Measurements from ENCODE around the gene LAMA5.

LAMA5 gene

GRCh38 chr20:62266340-62266739 is 100.8 kb downstream of the LAMA5 start:
- no peak for DNase-seq (ENCODE audit: low read depth)

GRCh38 chr20:62265365-62265764 is 101.7 kb downstream of the LAMA5 start:
- DNase-seq (ENCODE audit: low read depth) = no peak

GRCh38 chr20:62263396-62263795 is 103.7 kb downstream of the LAMA5 start:
- no peak for DNase-seq (ENCODE audit: low read depth)

- no peak for DNase-seq (ENCODE audit: low read depth)
Measured at GRCh38 chr20:62262064-62262463, 105.0 kb downstream of the LAMA5 start.

- DNase-seq (ENCODE audit: low read depth) = no peak
Measured at GRCh38 chr20:62259294-62259565, 107.9 kb downstream of the LAMA5 start.
